ENCODE data around the gene PDE6H. TPM values are rescaled to one million over a fixed set of nuclear protein-coding genes. Genes with fewer than 3 reads are reported as not detected.

Gene PDE6H
- total RNA-seq, 1 experiment from 2014 or later: not detected

- H3K27me3 ChIP-seq (replicated peaks; ENCODE audit: insufficient read depth, low read depth, low read length, poor library complexity): no peaks in the 10 kb centered on the region
- no peak overlapping the region for H3K27ac ChIP-seq (ENCODE audit: low read depth, low read length, poor library complexity, severe bottlenecking)
- no peak for DNase-seq (ENCODE audit: low spot score)
- H3K4me1 ChIP-seq (ENCODE audit: insufficient read depth, low read length, poor library complexity, severe bottlenecking): no peaks in the 10 kb centered on the region
- no TSS peak for BruUV-seq (replicated peaks)
- CTCF ChIA-PET: no interaction called here
- TF ChIP-seq EZH2 (IDR thresholded peaks at IDR 0.05; ENCODE audit: borderline replicate concordance, low read depth, low read length, poor library complexity, severe bottlenecking): no peak
- TF ChIP-seq, protein P1, sequence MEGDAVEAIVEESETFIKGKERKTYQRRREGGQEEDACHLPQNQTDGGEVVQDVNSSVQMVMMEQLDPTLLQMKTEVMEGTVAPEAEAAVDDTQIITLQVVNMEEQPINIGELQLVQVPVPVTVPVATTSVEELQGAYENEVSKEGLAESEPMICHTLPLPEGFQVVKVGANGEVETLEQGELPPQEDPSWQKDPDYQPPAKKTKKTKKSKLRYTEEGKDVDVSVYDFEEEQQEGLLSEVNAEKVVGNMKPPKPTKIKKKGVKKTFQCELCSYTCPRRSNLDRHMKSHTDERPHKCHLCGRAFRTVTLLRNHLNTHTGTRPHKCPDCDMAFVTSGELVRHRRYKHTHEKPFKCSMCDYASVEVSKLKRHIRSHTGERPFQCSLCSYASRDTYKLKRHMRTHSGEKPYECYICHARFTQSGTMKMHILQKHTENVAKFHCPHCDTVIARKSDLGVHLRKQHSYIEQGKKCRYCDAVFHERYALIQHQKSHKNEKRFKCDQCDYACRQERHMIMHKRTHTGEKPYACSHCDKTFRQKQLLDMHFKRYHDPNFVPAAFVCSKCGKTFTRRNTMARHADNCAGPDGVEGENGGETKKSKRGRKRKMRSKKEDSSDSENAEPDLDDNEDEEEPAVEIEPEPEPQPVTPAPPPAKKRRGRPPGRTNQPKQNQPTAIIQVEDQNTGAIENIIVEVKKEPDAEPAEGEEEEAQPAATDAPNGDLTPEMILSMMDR (conservative IDR thresholded peaks at IDR 0.05; ENCODE audit: low read depth, low read length): no peak
- POLR2A ChIA-PET (ENCODE audit: low non-redundant PET): no interaction called here
- H3K9me3 ChIP-seq (ENCODE audit: low read depth, low read length, poor library complexity, severe bottlenecking): no peaks in the 10 kb centered on the region
- no peaks in the 10 kb centered on the region for H3K36me3 ChIP-seq (ENCODE audit: insufficient read depth, low read length, poor library complexity, severe bottlenecking)
- intact Hi-C loops (cut with micrococcal nuclease; ENCODE audit: unreplicated experiment): no loop called here
- H3K4me3 ChIP-seq (ENCODE audit: low read depth, low read length, poor library complexity, severe bottlenecking): no peak overlapping the region
These were observed 1.8 kb downstream of the PDE6H start for GRCh38 chr12:14974633-14975032.

DNA sequence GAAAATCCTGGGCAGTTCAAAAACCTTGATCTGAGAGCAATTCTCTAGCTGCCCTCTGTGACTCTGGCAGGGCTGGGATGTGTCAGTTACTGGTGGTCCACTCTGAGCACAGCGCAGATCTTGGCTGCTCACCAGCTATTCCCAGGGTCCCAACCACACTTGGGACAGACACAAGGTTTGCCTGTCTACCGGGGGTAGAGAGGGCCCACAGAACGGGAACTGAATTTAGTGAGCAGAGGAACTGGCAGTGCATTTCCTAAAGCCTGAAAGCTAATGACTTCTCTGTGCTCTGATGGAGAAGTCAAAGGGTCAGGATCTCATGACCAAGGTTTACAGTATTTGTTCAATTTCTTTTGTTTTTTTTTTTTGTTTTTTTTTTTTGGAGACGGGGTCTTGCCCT lies 2.6 kb downstream of the PDE6H start:
- intact Hi-C loops (cut with micrococcal nuclease; ENCODE audit: unreplicated experiment): no loop called here
- H3K9me3 ChIP-seq (ENCODE audit: low read depth, low read length, poor library complexity, severe bottlenecking): no peaks in the 10 kb centered on the region
- ChIA-PET CTCF (no interaction called here), POLR2A (ENCODE audit: low non-redundant PET) (no interaction called here)
- no TSS peak for BruUV-seq (replicated peaks)
- no peak for DNase-seq (ENCODE audit: low spot score)
- no peak overlapping the region for H3K27ac ChIP-seq (ENCODE audit: low read depth, low read length, poor library complexity, severe bottlenecking)
- no peaks in the 10 kb centered on the region for H3K36me3 ChIP-seq (ENCODE audit: insufficient read depth, low read length, poor library complexity, severe bottlenecking)
- no peaks in the 10 kb centered on the region for H3K4me1 ChIP-seq (ENCODE audit: insufficient read depth, low read length, poor library complexity, severe bottlenecking)
- H3K27me3 ChIP-seq (replicated peaks; ENCODE audit: insufficient read depth, low read depth, low read length, poor library complexity): no peaks in the 10 kb centered on the region
- TF ChIP-seq, protein P1 (conservative IDR thresholded peaks at IDR 0.05; ENCODE audit: low read depth, low read length): no peak
- no peak for TF ChIP-seq EZH2 (IDR thresholded peaks at IDR 0.05; ENCODE audit: borderline replicate concordance, low read depth, low read length, poor library complexity, severe bottlenecking)
- no peak overlapping the region for H3K4me3 ChIP-seq (ENCODE audit: low read depth, low read length, poor library complexity, severe bottlenecking)

DNA sequence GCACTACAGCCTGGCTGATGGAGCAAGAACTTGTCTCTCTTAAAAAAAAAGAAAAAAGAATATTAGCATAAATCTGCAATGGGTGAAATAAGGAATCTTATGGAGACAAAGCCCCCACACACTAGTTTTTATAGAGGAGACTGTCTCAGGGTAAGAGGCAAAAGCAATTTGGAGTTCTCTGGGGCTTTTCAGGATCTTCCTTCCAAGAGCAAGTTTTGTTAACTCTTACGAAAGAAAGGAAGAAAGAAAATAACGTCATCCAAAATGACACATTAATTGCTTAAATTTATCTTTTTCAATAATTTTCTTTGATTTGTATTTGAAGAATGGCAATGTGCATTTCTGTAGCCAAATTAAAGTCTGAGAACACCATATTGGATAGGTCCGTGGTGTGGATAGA lies 3.8 kb downstream of the PDE6H start:
- H3K4me1 ChIP-seq (ENCODE audit: insufficient read depth, low read length, poor library complexity, severe bottlenecking): no peaks in the 10 kb centered on the region
- ChIA-PET POLR2A (ENCODE audit: low non-redundant PET) (no interaction called here), CTCF (no interaction called here)
- no peak overlapping the region for H3K27ac ChIP-seq (ENCODE audit: low read depth, low read length, poor library complexity, severe bottlenecking)
- H3K9me3 ChIP-seq (ENCODE audit: low read depth, low read length, poor library complexity, severe bottlenecking): no peaks in the 10 kb centered on the region
- no peak overlapping the region for H3K4me3 ChIP-seq (ENCODE audit: low read depth, low read length, poor library complexity, severe bottlenecking)
- no peak for DNase-seq (ENCODE audit: low spot score)
- intact Hi-C loops (cut with micrococcal nuclease; ENCODE audit: unreplicated experiment): no loop called here
- TF ChIP-seq, protein P1 (conservative IDR thresholded peaks at IDR 0.05; ENCODE audit: low read depth, low read length): no peak
- no peaks in the 10 kb centered on the region for H3K36me3 ChIP-seq (ENCODE audit: insufficient read depth, low read length, poor library complexity, severe bottlenecking)
- H3K27me3 ChIP-seq (replicated peaks; ENCODE audit: insufficient read depth, low read depth, low read length, poor library complexity): no peaks in the 10 kb centered on the region
- no TSS peak for BruUV-seq (replicated peaks)

All from A673 (cell line).